ENCODE measurements around the gene ACBD4.

DNA sequence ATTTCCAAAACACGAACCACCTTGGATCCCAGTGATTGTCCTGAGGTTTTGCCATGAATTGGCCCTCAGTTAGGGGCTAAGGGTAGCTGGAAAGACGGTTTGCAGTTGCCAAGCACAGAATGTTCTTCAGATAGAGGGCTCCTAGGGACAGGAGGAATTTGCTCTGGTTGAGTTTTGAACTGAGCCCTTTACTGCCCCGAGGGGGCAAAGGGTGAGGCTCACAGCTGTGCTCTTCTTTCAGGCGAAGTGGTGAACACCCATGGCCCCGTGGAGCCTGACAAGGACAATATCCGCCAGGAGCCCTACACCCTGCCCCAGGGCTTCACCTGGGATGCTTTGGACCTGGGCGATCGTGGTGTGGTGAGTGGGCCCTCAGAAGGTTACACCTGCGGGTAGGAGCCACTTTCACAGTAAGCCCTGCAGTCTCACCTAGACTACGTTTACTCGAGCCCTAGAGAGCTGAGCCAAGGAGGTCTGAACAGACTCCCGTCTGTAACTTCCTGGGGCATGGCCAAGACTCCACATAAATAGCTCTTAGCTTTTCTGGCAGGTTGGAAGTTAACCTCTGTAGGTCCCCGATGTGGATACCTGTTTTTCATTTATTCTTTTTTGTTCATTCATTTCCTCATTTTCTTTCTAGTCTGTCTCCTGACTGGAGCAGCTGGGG lies 41.9 kb upstream of the ACBD4 start:
- TF ChIP-seq, protein P1, sequence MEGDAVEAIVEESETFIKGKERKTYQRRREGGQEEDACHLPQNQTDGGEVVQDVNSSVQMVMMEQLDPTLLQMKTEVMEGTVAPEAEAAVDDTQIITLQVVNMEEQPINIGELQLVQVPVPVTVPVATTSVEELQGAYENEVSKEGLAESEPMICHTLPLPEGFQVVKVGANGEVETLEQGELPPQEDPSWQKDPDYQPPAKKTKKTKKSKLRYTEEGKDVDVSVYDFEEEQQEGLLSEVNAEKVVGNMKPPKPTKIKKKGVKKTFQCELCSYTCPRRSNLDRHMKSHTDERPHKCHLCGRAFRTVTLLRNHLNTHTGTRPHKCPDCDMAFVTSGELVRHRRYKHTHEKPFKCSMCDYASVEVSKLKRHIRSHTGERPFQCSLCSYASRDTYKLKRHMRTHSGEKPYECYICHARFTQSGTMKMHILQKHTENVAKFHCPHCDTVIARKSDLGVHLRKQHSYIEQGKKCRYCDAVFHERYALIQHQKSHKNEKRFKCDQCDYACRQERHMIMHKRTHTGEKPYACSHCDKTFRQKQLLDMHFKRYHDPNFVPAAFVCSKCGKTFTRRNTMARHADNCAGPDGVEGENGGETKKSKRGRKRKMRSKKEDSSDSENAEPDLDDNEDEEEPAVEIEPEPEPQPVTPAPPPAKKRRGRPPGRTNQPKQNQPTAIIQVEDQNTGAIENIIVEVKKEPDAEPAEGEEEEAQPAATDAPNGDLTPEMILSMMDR (IDR thresholded peaks at IDR 0.05; ENCODE audit: low read depth, low read length, poor library complexity, severe bottlenecking), result no peak
- no peak for TF ChIP-seq EZH2phosphoT487 (IDR thresholded peaks at IDR 0.05; ENCODE audit: borderline replicate concordance, low read length)

Measured in DOHH2 (cell line).